ENCODE measurements around the gene TBC1D19. TPM values are rescaled to one million over a fixed set of nuclear protein-coding genes. Genes with fewer than 3 reads are reported as not detected.
A peak's percentile ranks its signal among the peaks of the same experiment; 100 is the strongest.

Gene TBC1D19
- total and polyA plus RNA-seq, 4 donors: 2.1 to 41.6 (median 8.3) TPM

GRCh38 chr4:26736621-26737020, 152.7 kb downstream of the TBC1D19 start:
- WGBS, 2 donors: 84 to 95% methylated on average over 1 of the region's 1 CpG
- Histone ChIP-seq H3K27ac (ENCODE audit: low read depth in 1 of 2, low read length in 1 of 2) (no peak overlapping the region), H3K36me3 (ENCODE audit: control insufficient read depth in 4 of 4, insufficient read depth in 4 of 4, low read length in 4 of 4) (no peaks in the 10 kb centered on the region)

GRCh38 chr4:26737385-26737784, 153.5 kb downstream of the TBC1D19 start:
- ATAC-seq (ENCODE audit: insufficient read depth, low FRiP score) (no peak), DNase-seq (no peak)
- peaks cover 0 to 9% (median 0%) of the 10 kb centered on the region in 5 donors for H3K4me1 ChIP-seq (ENCODE audit: control insufficient read depth in 5 of 5, insufficient read depth in 5 of 5, low read length in 5 of 5)
- H3K4me3 ChIP-seq: no peak overlapping the region
- no peaks in the 10 kb centered on the region for H3K27me3 ChIP-seq (ENCODE audit: control insufficient read depth in 3 of 3, insufficient read depth in 3 of 3, low read length in 2 of 3)
- WGBS, 2 donors: 66 to 88% methylated on average over 1 of the region's 1 CpG
- no peak overlapping the region for H3K9ac ChIP-seq (ENCODE audit: insufficient read depth in 1 of 2, low read length in 2 of 2)
- H3K36me3 ChIP-seq (ENCODE audit: control insufficient read depth in 4 of 4, insufficient read depth in 4 of 4, low read length in 4 of 4): no peaks in the 10 kb centered on the region
- no peak overlapping the region for H3K27ac ChIP-seq (ENCODE audit: low read depth in 1 of 2, low read length in 1 of 2)
- TF ChIP-seq CTCF (IDR thresholded peaks at IDR 0.05; ENCODE audit: control extremely low read depth, extremely low read depth): no peak
- H3K9me3 ChIP-seq (ENCODE audit: control insufficient read depth in 4 of 4, insufficient read depth in 3 of 4, low read length in 3 of 4): no peaks in the 10 kb centered on the region

More at GRCh38 chr4:26736621-26737020, 152.7 kb downstream of the TBC1D19 start:
- DNase-seq (no peak), ATAC-seq (ENCODE audit: insufficient read depth, low FRiP score) (no peak)
- Histone ChIP-seq H3K9me3 (ENCODE audit: control insufficient read depth in 4 of 4, insufficient read depth in 3 of 4, low read length in 3 of 4) (no peaks in the 10 kb centered on the region), H3K27me3 (ENCODE audit: control insufficient read depth in 3 of 3, insufficient read depth in 3 of 3, low read length in 2 of 3) (no peaks in the 10 kb centered on the region), H3K4me1 (ENCODE audit: control insufficient read depth in 5 of 5, insufficient read depth in 5 of 5, low read length in 5 of 5) (peaks cover 0 to 3% (median 0%) of the 10 kb centered on the region in 5 donors), H3K4me3 (no peak overlapping the region), H3K9ac (ENCODE audit: insufficient read depth in 1 of 2, low read length in 2 of 2) (no peak overlapping the region)
- no peak for TF ChIP-seq CTCF (IDR thresholded peaks at IDR 0.05; ENCODE audit: control extremely low read depth, extremely low read depth)

- H3K4me1 ChIP-seq (ENCODE audit: control insufficient read depth in 5 of 5, insufficient read depth in 5 of 5, low read length in 5 of 5): peaks cover 0 to 9% (median 0%) of the 10 kb centered on the region in 5 donors
- DNase-seq (peak in 2 of 3 donors; percentile 39 to 47), ATAC-seq (ENCODE audit: insufficient read depth, low FRiP score) (no peak)
- no peak overlapping the region for H3K27ac ChIP-seq (ENCODE audit: low read depth in 1 of 2, low read length in 1 of 2)
- TF ChIP-seq CTCF (IDR thresholded peaks at IDR 0.05; ENCODE audit: control extremely low read depth, extremely low read depth): no peak
- no peaks in the 10 kb centered on the region for H3K27me3 ChIP-seq (ENCODE audit: control insufficient read depth in 3 of 3, insufficient read depth in 3 of 3, low read length in 2 of 3)
- peaks cover 0 to 9% (median 2%) of the 10 kb centered on the region in 4 donors for H3K36me3 ChIP-seq (ENCODE audit: control insufficient read depth in 4 of 4, insufficient read depth in 4 of 4, low read length in 4 of 4)
- no peaks in the 10 kb centered on the region for H3K9me3 ChIP-seq (ENCODE audit: control insufficient read depth in 4 of 4, insufficient read depth in 3 of 4, low read length in 3 of 4)
- no peak overlapping the region for H3K4me3 ChIP-seq
- no peak overlapping the region for H3K9ac ChIP-seq (ENCODE audit: insufficient read depth in 1 of 2, low read length in 2 of 2)
- 66 to 81% methylated on average over 2 of the region's 2 CpGs for WGBS, 2 donors
These were observed 157.6 kb downstream of the TBC1D19 start for GRCh38 chr4:26741491-26741871.

- Histone ChIP-seq H3K27me3 (ENCODE audit: control insufficient read depth in 3 of 3, insufficient read depth in 3 of 3, low read length in 2 of 3) (no peaks in the 10 kb centered on the region), H3K9ac (ENCODE audit: insufficient read depth in 1 of 2, low read length in 2 of 2) (no peak overlapping the region), H3K27ac (ENCODE audit: low read depth in 1 of 2, low read length in 1 of 2) (no peak overlapping the region), H3K4me1 (ENCODE audit: control insufficient read depth in 5 of 5, insufficient read depth in 5 of 5, low read length in 5 of 5) (peaks cover 0 to 3% (median 0%) of the 10 kb centered on the region in 5 donors), H3K4me3 (no peak overlapping the region), H3K36me3 (ENCODE audit: control insufficient read depth in 4 of 4, insufficient read depth in 4 of 4, low read length in 4 of 4) (peaks cover 0 to 15% (median 8%) of the 10 kb centered on the region in 4 donors), H3K9me3 (ENCODE audit: control insufficient read depth in 4 of 4, insufficient read depth in 3 of 4, low read length in 3 of 4) (no peaks in the 10 kb centered on the region)
- WGBS, 2 donors: 59 to 76% methylated on average over 5 of the region's 5 CpGs
- DNase-seq (no peak), ATAC-seq (ENCODE audit: insufficient read depth, low FRiP score) (no peak)
- TF ChIP-seq CTCF (IDR thresholded peaks at IDR 0.05; ENCODE audit: control extremely low read depth, extremely low read depth): no peak
These were observed 162.9 kb downstream of the TBC1D19 start for GRCh38 chr4:26746802-26747213.
